GM13977 (cell line): ENCODE data around the gene ST3GAL2.
"Not testable (repeated sequence)": the region's sequence is repeated elsewhere in the genome, so short reads cannot be mapped to it uniquely, and the experiment has no call there.

Source experiments
- DNase-seq: peaks from one replicate; pipeline ENCODE4 v3.0.0; 2012; ENCODE audit warnings: low spot score
- in situ Hi-C: fragments of 300-500 bp; cut with MboI; formaldehyde crosslinking; loops from one replicate; pipeline ENCODE4 v1.12.0; 2022; ENCODE audit warnings: low sequenced_read_pairs, low pct_unique_long_range_greater_than_20kb, mixed read lengths, inconsistent platforms; ENCODE audit not compliant: unreplicated experiment
- TF ChIP-seq, protein P1 (sequence below): IDR thresholded peaks from 2 replicates; pipeline ENCODE4 v1.5.1; 2012; ENCODE audit warnings: mild to moderate bottlenecking, control low read depth; ENCODE audit not compliant: insufficient read depth; ENCODE audit errors: extremely low read depth, missing control alignments

Gene ST3GAL2

DNA sequence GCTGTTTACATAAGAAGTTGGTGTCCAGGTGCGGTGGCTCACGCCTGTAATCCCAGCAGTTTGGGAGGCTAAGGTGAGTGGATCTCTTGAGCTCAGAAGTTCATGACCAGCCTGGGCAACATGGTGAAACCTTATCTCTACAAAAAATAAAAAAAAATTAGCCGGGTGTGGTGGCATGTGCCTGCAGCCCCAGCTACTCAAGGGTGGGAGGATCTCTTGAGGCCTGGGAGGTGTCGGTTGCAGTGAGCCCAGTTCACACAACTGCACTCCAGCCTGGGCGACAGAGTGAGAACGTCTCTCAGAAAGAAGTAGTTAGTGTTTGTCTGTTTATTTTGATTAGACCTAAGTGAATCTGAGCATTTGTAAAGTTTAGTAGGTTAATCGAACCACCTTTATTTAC, 79.3 kb downstream of the ST3GAL2 start:
- DNase-seq, result no peak
- TF ChIP-seq, protein P1, sequence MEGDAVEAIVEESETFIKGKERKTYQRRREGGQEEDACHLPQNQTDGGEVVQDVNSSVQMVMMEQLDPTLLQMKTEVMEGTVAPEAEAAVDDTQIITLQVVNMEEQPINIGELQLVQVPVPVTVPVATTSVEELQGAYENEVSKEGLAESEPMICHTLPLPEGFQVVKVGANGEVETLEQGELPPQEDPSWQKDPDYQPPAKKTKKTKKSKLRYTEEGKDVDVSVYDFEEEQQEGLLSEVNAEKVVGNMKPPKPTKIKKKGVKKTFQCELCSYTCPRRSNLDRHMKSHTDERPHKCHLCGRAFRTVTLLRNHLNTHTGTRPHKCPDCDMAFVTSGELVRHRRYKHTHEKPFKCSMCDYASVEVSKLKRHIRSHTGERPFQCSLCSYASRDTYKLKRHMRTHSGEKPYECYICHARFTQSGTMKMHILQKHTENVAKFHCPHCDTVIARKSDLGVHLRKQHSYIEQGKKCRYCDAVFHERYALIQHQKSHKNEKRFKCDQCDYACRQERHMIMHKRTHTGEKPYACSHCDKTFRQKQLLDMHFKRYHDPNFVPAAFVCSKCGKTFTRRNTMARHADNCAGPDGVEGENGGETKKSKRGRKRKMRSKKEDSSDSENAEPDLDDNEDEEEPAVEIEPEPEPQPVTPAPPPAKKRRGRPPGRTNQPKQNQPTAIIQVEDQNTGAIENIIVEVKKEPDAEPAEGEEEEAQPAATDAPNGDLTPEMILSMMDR, result no peak
- in situ Hi-C loops, result no loop called here

DNA sequence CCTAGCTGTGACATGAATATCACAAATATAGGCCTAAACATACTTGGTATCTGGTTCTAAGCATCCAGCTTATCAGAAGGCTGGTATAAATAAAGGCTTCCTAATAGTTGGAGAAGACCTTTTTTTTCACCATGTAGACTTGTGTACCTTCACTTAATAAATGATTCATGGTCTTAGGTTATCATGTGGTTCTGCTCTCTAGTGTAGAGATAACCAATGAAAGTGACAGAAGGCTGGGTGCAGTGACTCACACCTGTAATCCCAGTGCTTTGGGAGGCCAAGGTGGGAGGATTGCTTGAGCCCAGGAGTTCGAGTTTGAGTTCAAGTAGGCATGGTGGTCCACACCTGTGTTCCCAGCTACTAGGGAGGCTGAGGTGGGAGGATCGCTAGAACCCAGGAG, 89.1 kb downstream of the ST3GAL2 start:
- in situ Hi-C loops, result no loop called here
- no peak for DNase-seq
- TF ChIP-seq, protein P1, result no peak

DNA sequence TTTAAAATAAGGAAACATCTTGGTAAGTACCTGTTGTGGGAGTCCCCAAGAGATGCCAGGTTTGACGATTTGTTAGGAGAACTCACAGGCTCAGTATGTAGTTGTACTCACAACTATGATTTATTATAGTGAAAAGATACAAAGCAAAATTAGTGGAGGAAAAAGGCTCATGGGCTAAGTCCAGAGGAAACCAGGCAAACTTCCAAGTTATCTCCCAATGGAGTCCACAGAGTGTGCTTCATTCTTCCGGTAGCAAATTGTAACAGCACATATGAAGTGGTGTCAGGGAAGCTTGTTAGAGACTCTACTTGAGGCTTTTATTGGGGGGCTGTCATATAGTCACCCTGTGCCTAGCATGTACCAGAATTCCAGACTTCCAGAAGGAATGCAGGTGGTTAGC, 89.9 kb downstream of the ST3GAL2 start:
- DNase-seq, result no peak
- in situ Hi-C loops, result no loop called here
- TF ChIP-seq, protein P1, result no peak

DNA sequence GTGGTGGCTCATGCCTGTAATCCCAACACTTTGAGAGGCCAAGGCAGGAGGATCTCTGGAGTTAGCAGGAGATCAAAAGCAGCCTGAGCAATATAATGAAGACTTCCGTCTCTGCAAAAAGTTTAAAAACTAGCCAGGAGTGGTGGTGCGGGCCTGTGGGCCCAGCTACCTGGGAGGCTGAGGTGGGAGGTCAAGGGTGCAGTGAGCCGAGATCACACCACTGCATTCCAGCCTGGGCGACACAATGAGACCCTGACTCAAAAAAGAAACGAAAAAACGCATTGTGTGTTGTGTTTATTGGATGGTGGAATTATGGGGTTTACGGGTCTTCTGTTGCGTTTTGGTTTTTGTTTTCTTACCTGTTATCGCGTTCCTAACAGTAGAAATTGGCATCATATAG, 93.1 kb downstream of the ST3GAL2 start:
- in situ Hi-C loops, result no loop called here
- no peak for DNase-seq
- TF ChIP-seq, protein P1, result no peak

DNA sequence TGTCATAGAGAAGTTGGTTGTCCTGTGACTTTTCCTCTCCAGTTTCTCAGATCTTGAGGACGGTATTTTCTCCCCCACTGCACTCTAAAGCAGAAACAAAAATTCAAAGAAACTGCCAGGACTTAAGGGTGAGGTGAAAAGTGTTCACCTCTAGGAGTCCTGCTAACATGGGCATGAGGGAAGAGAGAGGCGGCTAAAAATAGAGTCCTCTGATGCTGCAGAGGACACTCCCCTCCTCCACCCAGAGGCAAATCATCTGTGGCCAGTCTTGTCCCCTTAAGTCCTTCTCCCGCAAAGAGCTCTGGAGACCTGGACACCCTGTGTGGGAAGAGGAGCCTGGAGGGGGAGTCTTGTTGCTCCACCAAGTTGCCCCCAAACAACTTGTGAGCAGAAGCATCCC, 96.9 kb downstream of the ST3GAL2 start:
- TF ChIP-seq, protein P1, result no peak
- in situ Hi-C loops, result no loop called here
- DNase-seq, result no peak

DNA sequence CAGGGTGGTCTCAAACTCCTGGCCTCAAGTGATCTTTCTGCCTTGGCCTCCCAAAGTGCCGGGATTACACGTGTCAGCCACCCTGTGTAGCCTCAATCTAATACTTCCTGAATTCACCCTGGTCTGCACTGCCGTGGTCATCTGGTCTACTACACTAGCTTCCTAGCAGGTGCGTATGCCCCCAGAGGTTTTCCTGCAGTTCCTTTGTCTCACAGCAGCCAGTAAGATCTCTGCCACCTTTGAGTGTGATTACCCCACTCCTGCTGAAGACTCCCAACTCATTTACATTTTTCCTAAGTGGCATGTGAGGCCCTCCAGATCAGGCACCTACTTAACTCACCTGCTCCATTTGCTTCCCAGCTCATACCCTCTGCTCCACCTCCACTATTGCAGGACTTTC, 97.3 kb downstream of the ST3GAL2 start:
- DNase-seq, result no peak
- in situ Hi-C loops, result no loop called here
- TF ChIP-seq, protein P1, result no peak

DNA sequence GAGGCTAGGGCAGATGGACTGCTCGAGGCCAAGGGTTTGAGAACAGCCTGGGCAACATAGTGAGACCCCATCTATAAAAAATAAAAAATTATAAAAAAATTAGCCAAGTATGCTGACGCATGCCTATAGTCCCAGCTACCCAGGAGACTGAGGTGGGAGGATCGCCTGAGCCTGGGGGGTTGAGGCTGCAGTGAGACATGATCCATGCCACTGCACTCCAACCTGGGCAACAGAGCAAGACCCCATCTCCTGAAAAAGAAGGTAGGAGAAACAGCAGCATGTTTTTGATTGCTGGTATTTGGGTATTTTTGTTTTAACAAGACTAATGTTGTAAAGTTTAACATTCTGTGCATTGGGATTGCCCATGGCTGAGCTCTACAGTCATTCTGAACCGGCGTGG, 101.1 kb downstream of the ST3GAL2 start:
- DNase-seq, result no peak
- in situ Hi-C loops, result no loop called here
- TF ChIP-seq, protein P1, result no peak

DNA sequence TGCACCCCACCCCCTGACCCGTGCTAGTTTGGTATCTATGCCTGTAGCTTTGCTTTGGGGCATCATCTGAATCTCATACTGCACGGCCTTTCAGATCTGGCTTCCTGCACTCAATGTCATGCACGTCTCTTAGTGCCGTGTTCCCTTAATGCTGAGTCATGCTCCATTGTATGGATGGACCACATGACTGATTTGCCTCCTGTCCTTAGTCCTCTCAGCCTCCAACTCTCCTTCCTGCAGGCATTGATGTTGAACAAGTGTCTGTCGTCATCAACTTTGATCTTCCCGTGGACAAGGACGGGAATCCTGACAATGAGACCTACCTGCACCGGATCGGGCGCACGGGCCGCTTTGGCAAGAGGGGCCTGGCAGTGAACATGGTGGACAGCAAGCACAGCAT, 106.2 kb downstream of the ST3GAL2 start:
- in situ Hi-C loops, DNase-seq: not testable (repeated sequence)
